ENCODE results near the gene ETV3L. TPM values are rescaled to one million over a fixed set of nuclear protein-coding genes. Genes with fewer than 3 reads are reported as not detected.
A peak's percentile ranks its signal among the peaks of the same experiment; 100 is the strongest.
"Not testable (repeated sequence)": the region's sequence is repeated elsewhere in the genome, so short reads cannot be mapped to it uniquely, and the experiment has no call there.

The ETV3L gene
- total RNA-seq, 1 experiment from 2014 or later, result not detected

- no peak for DNase-seq (ENCODE audit: low read depth)
Measured at GRCh38 chr1:157105298-157105987, 5.8 kb upstream of the ETV3L start.

GRCh38 chr1:157104598-157105293 is 5.1 kb upstream of the ETV3L start:
- peak; percentile 50 for DNase-seq (ENCODE audit: low read depth)

- no peak for DNase-seq (ENCODE audit: low read depth)
Measured at GRCh38 chr1:157103268-157103667, 3.7 kb upstream of the ETV3L start.

GRCh38 chr1:157101149-157101548 is 1.5 kb upstream of the ETV3L start:
- no peak for DNase-seq (ENCODE audit: low read depth)

- not testable (repeated sequence) for DNase-seq (ENCODE audit: low read depth)
Measured at GRCh38 chr1:157098987-157099632, 498 bp downstream of the ETV3L start.

GRCh38 chr1:157098519-157098918 is 1.1 kb downstream of the ETV3L start:
- no peak for DNase-seq (ENCODE audit: low read depth)

GRCh38 chr1:157097692-157098091 is 1.9 kb downstream of the ETV3L start:
- DNase-seq (ENCODE audit: low read depth), result no peak

- DNase-seq (ENCODE audit: low read depth), result no peak
Measured at GRCh38 chr1:157096881-157097280, 2.7 kb downstream of the ETV3L start.

GRCh38 chr1:157095551-157095950 is 4.1 kb downstream of the ETV3L start:
- DNase-seq (ENCODE audit: low read depth), result no peak

- DNase-seq (ENCODE audit: low read depth), result no peak
Measured at GRCh38 chr1:157095091-157095490, 4.5 kb downstream of the ETV3L start.

GRCh38 chr1:157092831-157093230 is 6.8 kb downstream of the ETV3L start:
- DNase-seq (ENCODE audit: low read depth), result peak; percentile 8

GRCh38 chr1:157091668-157092273 is 7.8 kb downstream of the ETV3L start:
- DNase-seq (ENCODE audit: low read depth), result no peak

- DNase-seq (ENCODE audit: low read depth), result no peak
Measured at GRCh38 chr1:157091186-157091585, 8.4 kb downstream of the ETV3L start.

- DNase-seq (ENCODE audit: low read depth), result no peak
Measured at GRCh38 chr1:157090771-157091170, 8.8 kb downstream of the ETV3L start.

- peak; percentile 74 for DNase-seq (ENCODE audit: low read depth)
Measured at GRCh38 chr1:157090196-157090647, 9.4 kb downstream of the ETV3L start.

GRCh38 chr1:157089789-157090188 is 9.8 kb downstream of the ETV3L start:
- no peak for DNase-seq (ENCODE audit: low read depth)

GRCh38 chr1:157088607-157089006 is 11.0 kb downstream of the ETV3L start:
- DNase-seq (ENCODE audit: low read depth), result no peak

GRCh38 chr1:157087030-157087429 is 12.6 kb downstream of the ETV3L start:
- no peak for DNase-seq (ENCODE audit: low read depth)

GRCh38 chr1:157086299-157086698 is 13.3 kb downstream of the ETV3L start:
- DNase-seq (ENCODE audit: low read depth), result no peak

- DNase-seq (ENCODE audit: low read depth), result peak; percentile 36
Measured at GRCh38 chr1:157085421-157085820, 14.2 kb downstream of the ETV3L start.

GRCh38 chr1:157084720-157085119 is 14.9 kb downstream of the ETV3L start:
- DNase-seq (ENCODE audit: low read depth), result no peak

- DNase-seq (ENCODE audit: low read depth), result no peak
Measured at GRCh38 chr1:157081707-157082106, 17.9 kb downstream of the ETV3L start.

Measured in M059J (cell line).